Measurements from ENCODE around the gene CCDC71. TPM values are rescaled to one million over a fixed set of nuclear protein-coding genes. Genes with fewer than 3 reads are reported as not detected.

The CCDC71 gene
- 19.4 TPM for total RNA-seq
- 15.5 TPM for polyA plus RNA-seq
- long read RNA-seq, donor 1, partial matches to known transcripts = 0 of 1 reads
- long read RNA-seq, donor 1, other reads (novel, unspliced or antisense) = 0 of 1 reads
- long read RNA-seq, donor 2, transcript CCDC71-201 (2 exons, 1,781 nt) = major isoform, 21 of 21 reads
- long read RNA-seq, donor 2, partial matches to known transcripts = 0 of 21 reads
- long read RNA-seq, donor 2, other reads (novel, unspliced or antisense) = 0 of 21 reads
- long read RNA-seq, donor 3, transcript CCDC71-201 (2 exons, 1,781 nt) = major isoform, 21 of 21 reads
- long read RNA-seq, donor 3, partial matches to known transcripts = 0 of 21 reads
- long read RNA-seq, donor 3, other reads (novel, unspliced or antisense) = 0 of 21 reads
- long read RNA-seq, donor 4, transcript CCDC71-201 (2 exons, 1,781 nt) = major isoform, 12 of 12 reads
- long read RNA-seq, donor 4, partial matches to known transcripts = 0 of 12 reads
- long read RNA-seq, donor 4, other reads (novel, unspliced or antisense) = 0 of 12 reads
- long read RNA-seq, donor 5, transcript CCDC71-201 (2 exons, 1,781 nt) = major isoform, 10 of 27 reads
- long read RNA-seq, donor 5, partial matches to known transcripts = 17 of 27 reads
- long read RNA-seq, donor 5, other reads (novel, unspliced or antisense) = 0 of 27 reads
- long read RNA-seq, donor 6, transcript CCDC71-201 (2 exons, 1,781 nt) = major isoform, 16 of 16 reads
- long read RNA-seq, donor 6, partial matches to known transcripts = 0 of 16 reads
- long read RNA-seq, donor 6, other reads (novel, unspliced or antisense) = 0 of 16 reads
- long read RNA-seq, donor 7, transcript CCDC71-201 (2 exons, 1,781 nt) = major isoform, 7 of 7 reads
- long read RNA-seq, donor 7, partial matches to known transcripts = 0 of 7 reads
- long read RNA-seq, donor 7, other reads (novel, unspliced or antisense) = 0 of 7 reads
- long read RNA-seq, donor 8, transcript CCDC71-201 (2 exons, 1,781 nt) = major isoform, 7 of 7 reads
- long read RNA-seq, donor 8, partial matches to known transcripts = 0 of 7 reads
- long read RNA-seq, donor 8, other reads (novel, unspliced or antisense) = 0 of 7 reads
- long read RNA-seq, donor 9, transcript CCDC71-201 (2 exons, 1,781 nt) = major isoform, 9 of 9 reads
- long read RNA-seq, donor 9, partial matches to known transcripts = 0 of 9 reads
- long read RNA-seq, donor 9, other reads (novel, unspliced or antisense) = 0 of 9 reads
- long read RNA-seq, donor 10, transcript CCDC71-201 (2 exons, 1,781 nt) = major isoform, 16 of 16 reads
- long read RNA-seq, donor 10, partial matches to known transcripts = 0 of 16 reads
- long read RNA-seq, donor 10, other reads (novel, unspliced or antisense) = 0 of 16 reads

- Histone ChIP-seq H3K4me3 (ENCODE audit: low read length in 2 of 2) (peak within 1 kb of the TSS; percentile 89), H3K27ac (ENCODE audit: low read depth in 1 of 2, low read length in 1 of 2) (peak within 1 kb of the TSS; percentile 51 to 71), H3K27me3 (ENCODE audit: control insufficient read depth in 2 of 2, insufficient read depth in 1 of 2, low read length in 1 of 2) (peaks cover 0 to 7% of the 10 kb centered on the region in 2 donors), H3K36me3 (ENCODE audit: control insufficient read depth in 2 of 2, insufficient read depth in 2 of 2, low read length in 1 of 2) (peaks cover 32 to 34% of the 10 kb centered on the region in 2 donors), H3K9me3 (ENCODE audit: control insufficient read depth in 2 of 2, insufficient read depth in 1 of 2, low read length in 1 of 2) (peaks cover 0 to 9% of the 10 kb centered on the region in 2 donors), H3K4me1 (ENCODE audit: control insufficient read depth in 2 of 2, insufficient read depth in 2 of 2, low read length in 2 of 2) (peaks cover 21 to 41% of the 10 kb centered on the region in 2 donors)
- DNase-seq (ENCODE audit: low read depth in 6 of 9, low spot score in 9 of 9) = peak in 7 of 9 donors; percentile 47 to 85 (median 65)
- WGBS = 8% methylated on average over 69 of the region's 69 CpGs
These were observed at the start of gene CCDC71 for GRCh38 chr3:49165771-49166751. Gene CCDC71 (minus strand): TSS chr3:49166331. CDS start chr3:49164208, 2,123 bp downstream.

GRCh38 chr3:49213998-49214397 is 47.9 kb upstream of the CCDC71 start:
- no peak for DNase-seq (ENCODE audit: low read depth in 6 of 9, low spot score in 9 of 9)
- Histone ChIP-seq H3K9me3 (ENCODE audit: control insufficient read depth in 2 of 2, insufficient read depth in 1 of 2, low read length in 1 of 2) (peaks cover 0 to 10% of the 10 kb centered on the region in 2 donors), H3K4me3 (ENCODE audit: low read length in 2 of 2) (no peak overlapping the region), H3K27ac (ENCODE audit: low read depth in 1 of 2, low read length in 1 of 2) (no peak overlapping the region), H3K27me3 (ENCODE audit: control insufficient read depth in 2 of 2, insufficient read depth in 1 of 2, low read length in 1 of 2) (no peaks in the 10 kb centered on the region), H3K4me1 (ENCODE audit: control insufficient read depth in 2 of 2, insufficient read depth in 2 of 2, low read length in 2 of 2) (no peaks in the 10 kb centered on the region), H3K36me3 (ENCODE audit: control insufficient read depth in 2 of 2, insufficient read depth in 2 of 2, low read length in 1 of 2) (no peaks in the 10 kb centered on the region)
- 91% methylated on average over 2 of the region's 2 CpGs for WGBS

GRCh38 chr3:49213541-49213943 is 47.4 kb upstream of the CCDC71 start:
- Histone ChIP-seq H3K4me1 (ENCODE audit: control insufficient read depth in 2 of 2, insufficient read depth in 2 of 2, low read length in 2 of 2) (no peaks in the 10 kb centered on the region), H3K9me3 (ENCODE audit: control insufficient read depth in 2 of 2, insufficient read depth in 1 of 2, low read length in 1 of 2) (peaks cover 0 to 10% of the 10 kb centered on the region in 2 donors), H3K27ac (ENCODE audit: low read depth in 1 of 2, low read length in 1 of 2) (no peak overlapping the region), H3K27me3 (ENCODE audit: control insufficient read depth in 2 of 2, insufficient read depth in 1 of 2, low read length in 1 of 2) (no peaks in the 10 kb centered on the region), H3K36me3 (ENCODE audit: control insufficient read depth in 2 of 2, insufficient read depth in 2 of 2, low read length in 1 of 2) (no peaks in the 10 kb centered on the region), H3K4me3 (ENCODE audit: low read length in 2 of 2) (no peak overlapping the region)
- WGBS = 98% methylated on average over 15 of the region's 15 CpGs
- no peak for DNase-seq (ENCODE audit: low read depth in 6 of 9, low spot score in 9 of 9)

GRCh38 chr3:49199900-49200281 is 33.8 kb upstream of the CCDC71 start:
- Histone ChIP-seq H3K27me3 (ENCODE audit: control insufficient read depth in 2 of 2, insufficient read depth in 1 of 2, low read length in 1 of 2) (peaks cover 0 to 17% of the 10 kb centered on the region in 2 donors), H3K27ac (ENCODE audit: low read depth in 1 of 2, low read length in 1 of 2) (no peak overlapping the region), H3K9me3 (ENCODE audit: control insufficient read depth in 2 of 2, insufficient read depth in 1 of 2, low read length in 1 of 2) (peaks cover 2 to 18% of the 10 kb centered on the region in 2 donors), H3K4me3 (ENCODE audit: low read length in 2 of 2) (no peak overlapping the region), H3K36me3 (ENCODE audit: control insufficient read depth in 2 of 2, insufficient read depth in 2 of 2, low read length in 1 of 2) (no peaks in the 10 kb centered on the region), H3K4me1 (ENCODE audit: control insufficient read depth in 2 of 2, insufficient read depth in 2 of 2, low read length in 2 of 2) (peaks cover 0 to 5% of the 10 kb centered on the region in 2 donors)
- 94% methylated on average over 15 of the region's 15 CpGs for WGBS
- no peak for DNase-seq (ENCODE audit: low read depth in 6 of 9, low spot score in 9 of 9)

GRCh38 chr3:49199239-49199899 is 33.2 kb upstream of the CCDC71 start:
- Histone ChIP-seq H3K4me3 (ENCODE audit: low read length in 2 of 2) (no peak overlapping the region), H3K4me1 (ENCODE audit: control insufficient read depth in 2 of 2, insufficient read depth in 2 of 2, low read length in 2 of 2) (peaks cover 0 to 5% of the 10 kb centered on the region in 2 donors), H3K27me3 (ENCODE audit: control insufficient read depth in 2 of 2, insufficient read depth in 1 of 2, low read length in 1 of 2) (peaks cover 0 to 17% of the 10 kb centered on the region in 2 donors), H3K36me3 (ENCODE audit: control insufficient read depth in 2 of 2, insufficient read depth in 2 of 2, low read length in 1 of 2) (no peaks in the 10 kb centered on the region), H3K9me3 (ENCODE audit: control insufficient read depth in 2 of 2, insufficient read depth in 1 of 2, low read length in 1 of 2) (peaks cover 2 to 18% of the 10 kb centered on the region in 2 donors), H3K27ac (ENCODE audit: low read depth in 1 of 2, low read length in 1 of 2) (no peak overlapping the region)
- peak in 1 of 9 donors; percentile 6 for DNase-seq (ENCODE audit: low read depth in 6 of 9, low spot score in 9 of 9)
- WGBS = 57% methylated on average over 53 of the region's 53 CpGs

GRCh38 chr3:49198611-49199230 is 32.6 kb upstream of the CCDC71 start:
- DNase-seq (ENCODE audit: low read depth in 6 of 9, low spot score in 9 of 9) = no peak
- no peak overlapping the region for H3K4me3 ChIP-seq (ENCODE audit: low read length in 2 of 2)
- H3K36me3 ChIP-seq (ENCODE audit: control insufficient read depth in 2 of 2, insufficient read depth in 2 of 2, low read length in 1 of 2) = no peaks in the 10 kb centered on the region
- peaks cover 0 to 5% of the 10 kb centered on the region in 2 donors for H3K4me1 ChIP-seq (ENCODE audit: control insufficient read depth in 2 of 2, insufficient read depth in 2 of 2, low read length in 2 of 2)
- H3K9me3 ChIP-seq (ENCODE audit: control insufficient read depth in 2 of 2, insufficient read depth in 1 of 2, low read length in 1 of 2) = peaks cover 2 to 18% of the 10 kb centered on the region in 2 donors
- no peak overlapping the region for H3K27ac ChIP-seq (ENCODE audit: low read depth in 1 of 2, low read length in 1 of 2)
- 92% methylated on average over 24 of the region's 24 CpGs for WGBS
- peaks cover 0 to 17% of the 10 kb centered on the region in 2 donors for H3K27me3 ChIP-seq (ENCODE audit: control insufficient read depth in 2 of 2, insufficient read depth in 1 of 2, low read length in 1 of 2)

- Histone ChIP-seq H3K27me3 (ENCODE audit: control insufficient read depth in 2 of 2, insufficient read depth in 1 of 2, low read length in 1 of 2) (peaks cover 0 to 17% of the 10 kb centered on the region in 2 donors), H3K36me3 (ENCODE audit: control insufficient read depth in 2 of 2, insufficient read depth in 2 of 2, low read length in 1 of 2) (no peaks in the 10 kb centered on the region), H3K27ac (ENCODE audit: low read depth in 1 of 2, low read length in 1 of 2) (no peak overlapping the region), H3K9me3 (ENCODE audit: control insufficient read depth in 2 of 2, insufficient read depth in 1 of 2, low read length in 1 of 2) (peaks cover 2 to 18% of the 10 kb centered on the region in 2 donors), H3K4me3 (ENCODE audit: low read length in 2 of 2) (no peak overlapping the region), H3K4me1 (ENCODE audit: control insufficient read depth in 2 of 2, insufficient read depth in 2 of 2, low read length in 2 of 2) (peaks cover 0 to 5% of the 10 kb centered on the region in 2 donors)
- DNase-seq (ENCODE audit: low read depth in 6 of 9, low spot score in 9 of 9) = no peak
- 96% methylated on average over 3 of the region's 3 CpGs for WGBS
These were observed 32.0 kb upstream of the CCDC71 start for GRCh38 chr3:49198161-49198560.
